CD4-positive, alpha-beta T cell treated with Interleukin-6 for 4 hours (primary cell): Measurements from ENCODE around the gene KRTAP5-10.
"Not testable (repeated sequence)": the region's sequence is repeated elsewhere in the genome, so short reads cannot be mapped to it uniquely, and the experiment has no call there.

ENCODE experiments used
- DNase-seq: peaks from one replicate; pipeline ENCODE4 v3.0.0-alpha.2; 2020; ENCODE audit warnings: mixed read lengths

Gene KRTAP5-10

GRCh38 chr11:71542879-71543777 is 22.2 kb upstream of the KRTAP5-10 start:
- no peak for DNase-seq

- no peak for DNase-seq
Measured at GRCh38 chr11:71543866-71544265, 21.5 kb upstream of the KRTAP5-10 start.

- DNase-seq = no peak
Measured at GRCh38 chr11:71544525-71545214, 20.7 kb upstream of the KRTAP5-10 start.

- DNase-seq = no peak
Measured at GRCh38 chr11:71545405-71545966, 19.9 kb upstream of the KRTAP5-10 start.

GRCh38 chr11:71548120-71548519 is 17.2 kb upstream of the KRTAP5-10 start, which contains the start of gene KRTAP5-9:
Gene KRTAP5-9 (plus strand): TSS chr11:71548420. CDS start chr11:71548658, 238 bp downstream.
- no peak for DNase-seq

GRCh38 chr11:71548716-71549151 is 16.6 kb upstream of the KRTAP5-10 start:
- DNase-seq = no peak

- DNase-seq = no peak
Measured at GRCh38 chr11:71551711-71552110, 13.7 kb upstream of the KRTAP5-10 start.

GRCh38 chr11:71554996-71555395 is 10.4 kb upstream of the KRTAP5-10 start:
- no peak for DNase-seq

- no peak for DNase-seq
Measured at GRCh38 chr11:71555508-71555907, 9.9 kb upstream of the KRTAP5-10 start.

- no peak for DNase-seq
Measured at GRCh38 chr11:71556018-71556417, 9.3 kb upstream of the KRTAP5-10 start.

- no peak for DNase-seq
Measured at GRCh38 chr11:71557257-71557656, 8.1 kb upstream of the KRTAP5-10 start.

- DNase-seq = no peak
Measured at GRCh38 chr11:71558996-71559395, 6.4 kb upstream of the KRTAP5-10 start.

GRCh38 chr11:71562120-71562519 is 3.2 kb upstream of the KRTAP5-10 start:
- no peak for DNase-seq

GRCh38 chr11:71563406-71563805 is 2.0 kb upstream of the KRTAP5-10 start:
- DNase-seq = no peak

- DNase-seq = no peak
Measured at GRCh38 chr11:71564430-71564829, 933 bp upstream of the KRTAP5-10 start.

GRCh38 chr11:71566081-71566620 is 788 bp downstream of the KRTAP5-10 start:
- DNase-seq = no peak

GRCh38 chr11:71566626-71567599 is 1.6 kb downstream of the KRTAP5-10 start:
- not testable (repeated sequence) for DNase-seq

GRCh38 chr11:71567633-71568032 is 2.3 kb downstream of the KRTAP5-10 start:
- not testable (repeated sequence) for DNase-seq

- DNase-seq = no peak
Measured at GRCh38 chr11:71568704-71569349, 3.5 kb downstream of the KRTAP5-10 start.

- not testable (repeated sequence) for DNase-seq
Measured at GRCh38 chr11:71571101-71571850, 5.9 kb downstream of the KRTAP5-10 start.

- no peak for DNase-seq
Measured at GRCh38 chr11:71572811-71573210, 7.4 kb downstream of the KRTAP5-10 start.
